Neutrophil (primary cell): Measurements from ENCODE around the gene ANTXRL.
"Not testable (repeated sequence)": the region's sequence is repeated elsewhere in the genome, so short reads cannot be mapped to it uniquely, and the experiment has no call there.

Experiments used
- H3K27ac ChIP-seq: fragments of 200-600 bp; sonication (generic); 2 replicates; pipeline ENCODE4 v1.5.1; 2016; ENCODE audit warnings: mild to moderate bottlenecking, moderate library complexity
- H3K27me3 ChIP-seq: fragments of 200-600 bp; sonication (generic); 2 replicates; pipeline ENCODE4 v1.6.0; 2016; ENCODE audit warnings: mild to moderate bottlenecking
- H3K36me3 ChIP-seq: fragments of 200-600 bp; sonication (generic); 2 replicates; pipeline ENCODE4 v1.5.1; 2017
- H3K4me1 ChIP-seq, 2 experiments: fragments of 200-600 bp in 1 of 2; sonication (generic) in 1 of 2; 1 replicate in 1 of 2; 2 replicates in 1 of 2; pipeline versions ENCODE4 v1.5.1 to v1.6.1; 2013 to 2016; ENCODE audit warnings: low read depth in 1 of 2, low read length in 1 of 2, mild to moderate bottlenecking in 1 of 2, moderate library complexity in 1 of 2; ENCODE audit not compliant: control insufficient read depth in 1 of 2, insufficient read depth in 1 of 2
- H3K4me3 ChIP-seq, 2 experiments: fragments of 200-600 bp in 1 of 2; sonication (generic) in 1 of 2; 1 replicate in 1 of 2; 2 replicates in 1 of 2; pipeline ENCODE4 v1.5.1; 2013 to 2016; ENCODE audit warnings: low read depth in 1 of 2, low read length in 1 of 2, mild to moderate bottlenecking in 1 of 2, moderate library complexity in 1 of 2
- H3K9me3 ChIP-seq: fragments of 200-600 bp; sonication (generic); 2 replicates; pipeline ENCODE4 v1.5.1; 2016
- CTCF ChIP-seq: fragments of 200-600 bp; sonication (generic); IDR thresholded peaks from 2 replicates; pipeline ENCODE4 v1.5.1; 2016; ENCODE audit warnings: antibody characterized with exemption

The ANTXRL gene

GRCh38 chr10:46263831-46264268 is 22.9 kb upstream of the ANTXRL start:
- TF ChIP-seq CTCF, result no peak
- no peaks in the 10 kb centered on the region for H3K27me3 ChIP-seq
- no peak overlapping the region for H3K27ac ChIP-seq
- no peaks in the 10 kb centered on the region for H3K36me3 ChIP-seq
- peaks cover 6% of the 10 kb centered on the region in 2 experiments for H3K4me1 ChIP-seq
- H3K4me3 ChIP-seq, result no peak overlapping the region
- no peaks in the 10 kb centered on the region for H3K9me3 ChIP-seq

GRCh38 chr10:46264336-46264735 is 22.5 kb upstream of the ANTXRL start:
- H3K4me1 ChIP-seq, result peaks cover 6% of the 10 kb centered on the region in 2 experiments
- H3K4me3 ChIP-seq, result no peak overlapping the region
- no peaks in the 10 kb centered on the region for H3K9me3 ChIP-seq
- no peak overlapping the region for H3K27ac ChIP-seq
- no peaks in the 10 kb centered on the region for H3K36me3 ChIP-seq
- no peak for TF ChIP-seq CTCF
- H3K27me3 ChIP-seq, result no peaks in the 10 kb centered on the region

GRCh38 chr10:46264737-46265368 is 21.9 kb upstream of the ANTXRL start:
- Histone ChIP-seq H3K27ac (no peak overlapping the region), H3K4me1 (peaks cover 6% of the 10 kb centered on the region in 2 experiments), H3K27me3 (no peaks in the 10 kb centered on the region), H3K36me3 (no peaks in the 10 kb centered on the region), H3K9me3 (no peaks in the 10 kb centered on the region), H3K4me3 (no peak overlapping the region)
- TF ChIP-seq CTCF, result no peak

- not testable (repeated sequence) for H3K27me3 ChIP-seq, H3K4me1 ChIP-seq, H3K27ac ChIP-seq, H3K36me3 ChIP-seq, H3K9me3 ChIP-seq, H3K4me3 ChIP-seq
Measured at GRCh38 chr10:46265566-46266305, 21.1 kb upstream of the ANTXRL start.

GRCh38 chr10:46266306-46266985 is 20.4 kb upstream of the ANTXRL start:
- Histone ChIP-seq H3K4me3 (no peak overlapping the region), H3K27ac (no peak overlapping the region), H3K9me3 (no peaks in the 10 kb centered on the region), H3K27me3 (no peaks in the 10 kb centered on the region), H3K36me3 (no peaks in the 10 kb centered on the region), H3K4me1 (peaks cover 6% of the 10 kb centered on the region in 2 experiments)
- TF ChIP-seq CTCF, result no peak
